NCI-H146 treated with DMSO at 0.1 percent for 48 hours (cell line): ENCODE data around the gene SLC44A5.
A peak's percentile ranks its signal among the peaks of the same experiment; 100 is the strongest.
"Not testable (repeated sequence)": the region's sequence is repeated elsewhere in the genome, so short reads cannot be mapped to it uniquely, and the experiment has no call there.

Source experiments
- DNase-seq: peaks from one replicate; lab custom pipeline; 2025; ENCODE audit not compliant: unreplicated experiment; lab: John Stamatoyannopoulos, UW

Gene SLC44A5

GRCh38 chr1:75611014-75611413 is at the start of gene SLC44A5:
Gene SLC44A5, minus strand, starts transcription at chr1:75611114. Its CDS starts 69,667 bp downstream, at chr1:75541447.
- DNase-seq = no peak

GRCh38 chr1:75655931-75656330 is 45.0 kb upstream of the SLC44A5 start:
- DNase-seq = no peak

DNA sequence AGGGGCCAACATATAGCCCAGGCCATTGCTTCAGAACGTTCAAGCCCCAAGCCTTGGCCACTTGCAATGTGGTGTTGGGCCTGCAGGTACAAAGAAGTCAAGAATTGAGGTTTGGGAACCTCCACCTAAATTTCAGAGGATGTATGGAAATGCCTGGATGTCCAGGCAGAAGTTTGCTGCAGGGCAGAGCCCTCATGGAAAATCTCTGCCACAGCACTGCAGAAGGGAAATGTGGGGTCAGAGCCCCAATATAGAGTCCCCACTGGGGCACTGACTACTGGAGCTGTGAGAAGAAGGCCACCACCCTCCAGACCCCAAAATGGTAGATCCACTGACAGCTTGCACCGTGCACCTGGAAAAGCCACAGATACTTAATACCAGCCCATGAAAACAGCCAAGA is 36.3 kb upstream of the SLC44A5 start:
- not testable (repeated sequence) for DNase-seq

- DNase-seq = not testable (repeated sequence)
Observed at GRCh38 chr1:75645153-75645552, 34.2 kb upstream of the SLC44A5 start.

- DNase-seq = no peak
Observed at GRCh38 chr1:75643460-75643859, 32.5 kb upstream of the SLC44A5 start.

GRCh38 chr1:75641325-75641724 is 30.4 kb upstream of the SLC44A5 start:
- no peak for DNase-seq

GRCh38 chr1:75640137-75640536 is 29.2 kb upstream of the SLC44A5 start:
- no peak for DNase-seq

- DNase-seq = peak; percentile 3
Observed at GRCh38 chr1:75632350-75632949, 21.5 kb upstream of the SLC44A5 start.

- no peak for DNase-seq
Observed at GRCh38 chr1:75630998-75631397, 20.1 kb upstream of the SLC44A5 start.

GRCh38 chr1:75630004-75630594 is 19.2 kb upstream of the SLC44A5 start:
- DNase-seq = peak; percentile 82

DNA sequence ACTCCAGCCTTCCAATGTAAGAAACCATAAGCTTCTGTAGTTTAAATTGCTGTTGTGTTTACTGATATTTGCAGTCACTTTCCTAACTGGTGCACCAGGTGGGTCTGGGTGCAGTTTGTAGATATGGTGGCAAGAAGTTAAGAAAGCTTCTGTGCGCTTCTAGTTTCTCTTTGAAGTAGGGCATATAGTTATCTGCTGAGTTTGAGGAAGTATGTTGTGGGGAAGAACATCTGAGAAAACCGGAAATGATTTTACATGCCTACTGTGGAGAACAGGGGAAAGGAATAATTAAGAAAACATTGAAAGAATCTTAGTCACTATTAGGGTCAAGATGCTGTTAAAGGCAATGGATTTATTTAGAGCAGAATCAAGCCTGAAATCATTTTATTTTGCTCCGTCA is 14.9 kb upstream of the SLC44A5 start:
- DNase-seq = no peak

DNA sequence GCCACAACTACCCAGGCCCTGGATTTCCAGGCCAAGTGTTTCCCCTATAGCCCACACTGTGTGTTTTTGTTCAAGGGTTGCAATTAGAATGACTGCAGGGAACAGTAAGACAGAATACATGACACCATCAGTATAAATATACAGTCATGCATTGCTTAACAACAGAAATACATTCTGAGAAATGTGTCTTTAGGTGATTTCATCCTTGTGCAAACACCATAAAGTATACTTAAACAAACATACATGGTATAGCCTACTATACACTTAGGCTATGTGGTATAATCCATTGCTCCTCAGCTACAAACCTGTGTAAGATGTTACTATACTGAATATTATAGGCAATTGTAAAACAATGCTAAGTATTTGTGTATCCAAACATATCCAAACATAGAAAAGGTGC is 7.5 kb upstream of the SLC44A5 start:
- no peak for DNase-seq

GRCh38 chr1:75616436-75617433 is 5.8 kb upstream of the SLC44A5 start:
- no peak for DNase-seq

- peak; percentile 31 for DNase-seq
Observed at GRCh38 chr1:75615613-75616435, 4.9 kb upstream of the SLC44A5 start.

DNA sequence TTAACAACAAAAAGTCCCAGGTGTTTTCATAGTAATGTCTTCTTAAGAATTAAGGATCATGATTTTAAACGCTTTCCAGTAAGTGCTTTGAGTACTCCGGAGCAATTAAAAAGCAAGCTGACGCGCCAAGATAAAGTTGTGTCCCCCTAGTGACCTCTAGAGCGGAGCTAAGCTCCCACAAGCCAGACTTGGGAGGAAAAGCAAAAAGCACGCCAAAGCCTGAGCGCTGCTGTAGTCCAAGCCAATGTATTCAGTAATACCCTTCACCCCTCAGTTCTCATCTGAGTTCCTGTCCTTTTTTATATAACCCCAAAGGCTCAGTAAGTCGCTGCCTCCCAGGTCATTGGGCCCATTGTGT is 3.5 kb upstream of the SLC44A5 start:
- peak; percentile 63 for DNase-seq

GRCh38 chr1:75613916-75614315 is 3.0 kb upstream of the SLC44A5 start:
- no peak for DNase-seq

- no peak for DNase-seq
Observed at GRCh38 chr1:75612976-75613375, 2.1 kb upstream of the SLC44A5 start.

DNA sequence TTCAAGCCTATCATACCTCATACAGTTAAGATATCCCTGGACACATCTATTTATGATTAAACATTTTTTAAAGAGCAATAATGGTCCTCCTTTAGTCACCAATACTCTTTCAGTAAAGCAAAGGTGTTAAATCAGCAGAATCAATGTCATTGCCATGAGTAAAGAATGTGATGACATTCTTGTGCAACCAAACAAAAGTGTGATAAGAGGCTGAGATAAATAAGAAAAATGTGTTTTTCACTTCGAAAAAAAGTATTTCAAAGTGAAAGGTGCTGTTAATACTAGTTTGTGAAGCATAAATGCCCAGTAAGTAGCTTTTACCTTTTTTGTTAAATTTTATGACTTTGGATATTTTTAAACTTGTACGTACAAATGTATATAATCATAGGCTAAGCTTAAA is 8.4 kb downstream of the SLC44A5 start:
- no peak for DNase-seq

DNA sequence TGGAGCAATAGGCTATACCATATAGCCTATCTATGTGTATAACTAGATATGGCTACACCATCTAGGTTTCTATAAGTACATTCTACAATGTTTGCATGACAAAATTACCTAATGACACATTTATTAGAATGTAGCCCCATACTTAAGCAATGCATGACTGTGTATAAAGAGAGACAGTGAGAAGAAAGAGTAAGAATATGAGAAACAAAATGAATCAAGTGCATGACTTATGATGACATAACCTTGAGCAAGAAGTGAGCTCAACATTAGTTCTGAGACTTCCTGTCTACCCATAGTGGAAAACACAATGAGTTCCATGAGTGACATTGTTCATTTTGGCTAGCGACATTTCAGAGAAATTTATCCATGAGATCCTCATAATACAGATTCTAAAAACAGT is 10.1 kb downstream of the SLC44A5 start:
- no peak for DNase-seq

DNA sequence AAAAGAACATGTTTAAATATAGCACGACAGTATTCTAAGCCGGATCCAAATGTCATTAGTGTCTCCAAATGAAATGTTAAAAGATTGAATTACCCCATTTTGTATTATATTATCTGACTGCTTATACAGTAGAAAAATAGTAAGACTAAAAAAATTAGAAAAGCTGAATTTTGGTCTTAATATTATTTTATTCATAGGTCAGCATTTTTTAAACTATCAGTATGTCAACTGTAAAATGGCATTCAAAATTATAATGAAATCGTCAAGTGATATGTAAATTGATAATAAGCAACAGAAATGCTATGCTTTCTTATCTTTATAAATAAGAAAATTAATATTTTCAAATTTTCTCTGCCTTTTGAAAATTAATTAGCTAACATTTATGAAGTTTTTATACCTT is 16.6 kb downstream of the SLC44A5 start:
- no peak for DNase-seq

GRCh38 chr1:75593457-75593856 is 17.5 kb downstream of the SLC44A5 start:
- not testable (repeated sequence) for DNase-seq
